HepG2 (cell line): ENCODE results near the gene LEUTX. TPM values are rescaled to one million over a fixed set of nuclear protein-coding genes. Genes with fewer than 3 reads are reported as not detected.

Experiments used
- ATAC-seq: fragments of 200-7000 bp; cut with Tn5 transposase; 3 replicates; pipeline ENCODE4 v1.9.1; 2020; ENCODE audit warnings: mild to moderate bottlenecking, moderate library complexity
- BruUV-seq: library from RNA; stranded (reverse); fragments of 400-500 nt; replicated peaks from 2 replicates; lab custom pipeline; 2021; lab: Mats Ljungman, UMichigan
- CTCF ChIA-PET: fragments of 300-600 bp; formaldehyde crosslinking; extraction: SDS; loops from one replicate; lab custom pipeline; 2021; ENCODE audit warnings: low total read pairs, inconsistent platforms, low intra/inter-chr PET ratio; lab: Yijun Ruan, JAX
- POLR2A ChIA-PET: fragments of 350-600 bp; sonication (Branson Sonifier 250); formaldehyde crosslinking; loops from one replicate; lab custom pipeline; 2020; ENCODE audit warnings: antibody characterized with exemption, inconsistent platforms; lab: Yijun Ruan, JAX
- DNase-seq: peaks from one replicate; pipeline ENCODE4 v3.0.0-alpha.2; 2015; ENCODE audit warnings: low spot score
- FAIRE-seq: peaks from 3 replicates; lab custom pipeline; 2011; peaks lifted over from hg19 to GRCh38; lab: Jason Lieb, UNC
- H2AFZ ChIP-seq: one replicate; pipeline ENCODE4 v1.6.1; 2011; ENCODE audit warnings: low read length, inconsistent platforms
- H3K27ac ChIP-seq: fragments of 300-600 bp; 3 replicates; pipeline ENCODE4 v1.8.0; 2011; ENCODE audit warnings: mixed run types, mild to moderate bottlenecking, mixed read lengths, low read length, inconsistent platforms; ENCODE audit not compliant: insufficient read depth; ENCODE audit errors: extremely low read length
- H3K27me3 ChIP-seq, 2 experiments: fragments of 200-600 bp in 1 of 2; 2 replicates in 1 of 2; 3 replicates in 1 of 2; pipeline versions ENCODE4 v1.6.0 to v1.8.0; 2011; ENCODE audit warnings: low read length in 2 of 2, mild to moderate bottlenecking in 2 of 2, moderate library complexity in 2 of 2, inconsistent platforms in 1 of 2; ENCODE audit not compliant: insufficient read depth in 2 of 2, control insufficient read depth in 1 of 2
- H3K36me3 ChIP-seq, 2 experiments: fragments of 200-600 bp in 1 of 2; replicated peaks in 1 of 2; 2 replicates in 1 of 2; 3 replicates in 1 of 2; pipeline versions ENCODE4 v1.5.1 to v1.8.0; 2011; ENCODE audit warnings: low read length in 2 of 2, inconsistent platforms in 1 of 2; ENCODE audit not compliant: insufficient read depth in 2 of 2, control insufficient read depth in 1 of 2
- H3K4me1 ChIP-seq: 2 replicates; pipeline ENCODE4 v1.5.1; 2012; ENCODE audit warnings: low read length, inconsistent platforms; ENCODE audit not compliant: insufficient read depth
- H3K4me2 ChIP-seq: 2 replicates; pipeline ENCODE4 v1.6.0; 2011; ENCODE audit warnings: low read depth, low read length, inconsistent platforms
- H3K4me3 ChIP-seq, 3 experiments: fragments of 200-600 bp in 1 of 3; sonication (generic), shearing (Covaris generic) in 1 of 3; replicated peaks in 1 of 3; 2 replicates each; pipeline ENCODE4 v1.5.1; 2011 to 2016; ENCODE audit warnings: low read length in 3 of 3, inconsistent platforms in 2 of 3, low read depth in 2 of 3, mild to moderate bottlenecking in 2 of 3, control low read depth in 1 of 3, mixed read lengths in 1 of 3; ENCODE audit not compliant: insufficient read depth in 1 of 3
- H3K79me2 ChIP-seq: one replicate; pipeline ENCODE4 v1.6.1; 2011; ENCODE audit warnings: low read length, inconsistent platforms; ENCODE audit not compliant: insufficient read depth
- H3K9ac ChIP-seq: 2 replicates; pipeline ENCODE4 v1.6.0; 2011; ENCODE audit warnings: mild to moderate bottlenecking, low read depth, low read length, inconsistent platforms; ENCODE audit not compliant: insufficient read depth
- H3K9me3 ChIP-seq: 2 replicates; pipeline ENCODE4 v1.5.1; 2012; ENCODE audit warnings: mild to moderate bottlenecking, low read length
- H4K20me1 ChIP-seq: 2 replicates; pipeline ENCODE4 v1.6.0; 2011; ENCODE audit warnings: inconsistent platforms, mild to moderate bottlenecking, low read length, moderate library complexity; ENCODE audit not compliant: insufficient read depth
- BORCS8-MEF2B ChIP-seq: sonication (generic); formaldehyde crosslinking; IDR thresholded peaks from 2 replicates; pipeline ENCODE4 v1.8.0; 2022; ENCODE audit warnings: mild to moderate bottlenecking, missing genetic modification reagents
- CEBPG ChIP-seq: IDR thresholded peaks from 2 replicates; pipeline ENCODE4 v1.6.1; 2016
- CHD2 ChIP-seq: IDR thresholded peaks from 2 replicates; pipeline ENCODE4 v1.6.1; 2011; ENCODE audit warnings: low read depth, low read length, improper control_type of control experiment
- HNF4A ChIP-seq: sonication (generic); formaldehyde crosslinking; IDR thresholded peaks from 2 replicates; pipeline ENCODE4 v1.4.0; 2020; ENCODE audit warnings: missing genetic modification reagents
- POLR2AphosphoS5 ChIP-seq: IDR thresholded peaks from 2 replicates; pipeline ENCODE4 v1.6.1; 2012; ENCODE audit warnings: low read depth, low read length
- REPIN1 ChIP-seq: sonication (generic); formaldehyde crosslinking; IDR thresholded peaks from 2 replicates; pipeline ENCODE4 v1.8.0; 2022; ENCODE audit warnings: missing genetic modification reagents, low read depth, mild to moderate bottlenecking, borderline replicate concordance
- SNRNP70 ChIP-seq: fragments of 200-400 bp; formaldehyde crosslinking; IDR thresholded peaks from 2 replicates; pipeline ENCODE4 v1.6.1; 2017; ENCODE audit warnings: mild to moderate bottlenecking, low read depth, low read length, moderate library complexity
- SRSF9 ChIP-seq: fragments of 200-400 bp; formaldehyde crosslinking; IDR thresholded peaks from 2 replicates; pipeline ENCODE4 v1.6.1; 2018; ENCODE audit warnings: borderline replicate concordance, mild to moderate bottlenecking, low read depth, low read length; ENCODE audit not compliant: insufficient read depth, poor library complexity, severe bottlenecking
- TBX2 ChIP-seq: sonication (generic); formaldehyde crosslinking; IDR thresholded peaks from 2 replicates; pipeline ENCODE4 v1.5.0; 2020; ENCODE audit warnings: missing genetic modification reagents, mild to moderate bottlenecking, borderline replicate concordance
- ZIK1 ChIP-seq: sonication (generic); formaldehyde crosslinking; IDR thresholded peaks from 2 replicates; pipeline ENCODE4 v1.5.0; 2020; ENCODE audit warnings: mild to moderate bottlenecking, low read depth, missing genetic modification reagents, borderline replicate concordance
- ZNF225 ChIP-seq: sonication (generic); formaldehyde crosslinking; IDR thresholded peaks from 2 replicates; pipeline ENCODE4 v1.4.0; 2020; ENCODE audit warnings: mild to moderate bottlenecking, missing genetic modification reagents
- ZNF44 ChIP-seq: sonication (generic); formaldehyde crosslinking; IDR thresholded peaks from 2 replicates; pipeline ENCODE4 v1.5.1; 2020; ENCODE audit warnings: mild to moderate bottlenecking, missing genetic modification reagents
- ZNF878 ChIP-seq: sonication (generic); formaldehyde crosslinking; IDR thresholded peaks from 2 replicates; pipeline ENCODE4 v1.8.1; 2023; ENCODE audit warnings: mild to moderate bottlenecking, missing genetic modification reagents, moderate library complexity
- ZNF879 ChIP-seq: sonication (generic); formaldehyde crosslinking; IDR thresholded peaks from 2 replicates; pipeline ENCODE4 v1.8.1; 2023; ENCODE audit warnings: missing genetic modification reagents
- ZNF883 ChIP-seq: sonication (generic); formaldehyde crosslinking; IDR thresholded peaks from 2 replicates; pipeline ENCODE4 v1.5.1; 2020; ENCODE audit warnings: mild to moderate bottlenecking, missing genetic modification reagents; ENCODE audit errors: not compliant biosample characterization
- WGBS: methylation state at CpG from one replicate; pipeline ENCODE4 v1.1.6; 2017; ENCODE audit warnings: low lambda C conversion rate; 5-methylcytosine and 5-hydroxymethylcytosine counted together
- in situ Hi-C: cut with HindIII; loops from 2 replicates; pipeline ENCODE4 v1.10.0; 2017; ENCODE audit warnings: low pct_unique_long_range_greater_than_20kb; ENCODE audit not compliant: extremely low pct_ligation_motif_present
- intact Hi-C: fragments of 100-400 bp; cut with micrococcal nuclease; formaldehyde crosslinking; loops from one replicate; pipeline ENCODE4 v1.10.0; 2022; ENCODE audit not compliant: unreplicated experiment
- polyA plus RNA-seq, 8 experiments: library from polyadenylated mRNA; depleted of rRNA in 3 of 8; stranded (reverse) in 7 of 8; unstranded in 1 of 8; fragments of >200 nt; fragmentation: Illumina TruSeq in 4 of 8; extraction: Trizol in 4 of 8; gene quantifications; 2 replicates each; pipeline versions ENCODE4 v1.2.1 to v1.2.3, GENCODE V29; 2011 to 2016; ENCODE audit warnings: low read depth in 4 of 8, missing spikeins in 1 of 8, mixed read lengths in 1 of 8; ENCODE audit not compliant: insufficient read depth in 1 of 8
- total RNA-seq, 5 experiments: library from RNA; depleted of rRNA; stranded (reverse); fragments of >200 nt; fragmentation: Illumina TruSeq; extraction: Trizol; gene quantifications; 2 replicates each; pipeline ENCODE4 v1.2.3, GENCODE V29; 2016; ENCODE audit warnings: low read depth in 1 of 5
- TF ChIP-seq, protein P1 (sequence below): sonication (generic); formaldehyde crosslinking; IDR thresholded peaks from 2 replicates; pipeline ENCODE4 v1.9.0; 2022; ENCODE audit warnings: missing genetic modification reagents, mild to moderate bottlenecking, borderline replicate concordance
- TF ChIP-seq, protein P2 (sequence below): sonication (generic); formaldehyde crosslinking; IDR thresholded peaks from 2 replicates; pipeline ENCODE4 v1.8.1; 2023; ENCODE audit warnings: mild to moderate bottlenecking, missing genetic modification reagents
- TF ChIP-seq, protein P3 (sequence below): sonication (generic); formaldehyde crosslinking; IDR thresholded peaks from 2 replicates; pipeline ENCODE4 v1.4.0; 2020; ENCODE audit warnings: missing genetic modification reagents

The LEUTX gene
- total and polyA plus RNA-seq, 2 of the 13 experiments (the other 11 are each of a cell fraction or from before 2014, with no cell fraction given), result not detected

DNA sequence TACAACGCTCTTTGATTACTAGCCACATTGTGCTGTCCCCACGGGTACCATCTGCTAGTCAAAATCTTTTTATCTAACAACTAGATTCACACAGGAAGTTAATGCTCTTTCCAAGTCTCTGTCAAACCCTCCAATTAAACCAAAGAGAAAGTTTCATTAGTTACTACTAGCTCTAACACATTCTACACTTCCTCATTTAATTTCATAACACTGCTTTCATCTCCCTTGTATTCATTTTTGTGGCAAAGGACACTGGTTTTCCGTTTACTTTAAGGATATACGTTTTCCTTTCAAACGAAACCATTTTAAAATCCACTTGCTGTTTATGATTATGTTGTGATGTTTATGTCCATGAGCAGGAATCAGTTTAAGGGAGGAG, 50.0 kb downstream of the LEUTX start:
- Histone ChIP-seq H3K9ac (no peak overlapping the region), H3K27me3 (no peaks in the 10 kb centered on the region), H3K4me2 (no peak overlapping the region), H3K79me2 (no peaks in the 10 kb centered on the region), H3K4me3 (no peak overlapping the region), H3K9me3 (no peaks in the 10 kb centered on the region), H3K27ac (no peak overlapping the region), H3K4me1 (peaks cover 14% of the 10 kb centered on the region), H4K20me1 (no peaks in the 10 kb centered on the region), H3K36me3 (peaks cover 16 to 35% of the 10 kb centered on the region in 2 experiments; a peak in 4 of 5 replicates), H2AFZ (no peak overlapping the region)
- DNase-seq (no peak), ATAC-seq (no peak), FAIRE-seq (no peak)
- WGBS, result 94% methylated on average over 5 of the region's 5 CpGs
- no TSS peak for BruUV-seq
- POLR2A ChIA-PET, result no interaction called here
- intact Hi-C loops, result no loop called here
- no peak for TF ChIP-seq TBX2
- TF ChIP-seq ZNF883 (CRISPR knock-in tag), result no peak
- no peak for TF ChIP-seq HNF4A (CRISPR knock-in tag)
- TF ChIP-seq, protein P1, sequence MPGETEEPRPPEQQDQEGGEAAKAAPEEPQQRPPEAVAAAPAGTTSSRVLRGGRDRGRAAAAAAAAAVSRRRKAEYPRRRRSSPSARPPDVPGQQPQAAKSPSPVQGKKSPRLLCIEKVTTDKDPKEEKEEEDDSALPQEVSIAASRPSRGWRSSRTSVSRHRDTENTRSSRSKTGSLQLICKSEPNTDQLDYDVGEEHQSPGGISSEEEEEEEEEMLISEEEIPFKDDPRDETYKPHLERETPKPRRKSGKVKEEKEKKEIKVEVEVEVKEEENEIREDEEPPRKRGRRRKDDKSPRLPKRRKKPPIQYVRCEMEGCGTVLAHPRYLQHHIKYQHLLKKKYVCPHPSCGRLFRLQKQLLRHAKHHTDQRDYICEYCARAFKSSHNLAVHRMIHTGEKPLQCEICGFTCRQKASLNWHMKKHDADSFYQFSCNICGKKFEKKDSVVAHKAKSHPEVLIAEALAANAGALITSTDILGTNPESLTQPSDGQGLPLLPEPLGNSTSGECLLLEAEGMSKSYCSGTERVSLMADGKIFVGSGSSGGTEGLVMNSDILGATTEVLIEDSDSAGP, result no peak
- no peak for TF ChIP-seq SRSF9
- TF ChIP-seq ZNF44 (CRISPR knock-in tag), result no peak
- TF ChIP-seq, protein P2, sequence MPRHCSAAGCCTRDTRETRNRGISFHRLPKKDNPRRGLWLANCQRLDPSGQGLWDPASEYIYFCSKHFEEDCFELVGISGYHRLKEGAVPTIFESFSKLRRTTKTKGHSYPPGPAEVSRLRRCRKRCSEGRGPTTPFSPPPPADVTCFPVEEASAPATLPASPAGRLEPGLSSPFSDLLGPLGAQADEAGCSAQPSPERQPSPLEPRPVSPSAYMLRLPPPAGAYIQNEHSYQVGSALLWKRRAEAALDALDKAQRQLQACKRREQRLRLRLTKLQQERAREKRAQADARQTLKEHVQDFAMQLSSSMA (CRISPR knock-in tag), result no peak
- no peak for TF ChIP-seq CEBPG (CRISPR knock-in tag)
- no peak for TF ChIP-seq POLR2AphosphoS5
- TF ChIP-seq BORCS8-MEF2B (CRISPR knock-in tag), result no peak
- no peak for TF ChIP-seq REPIN1 (CRISPR knock-in tag)
- TF ChIP-seq ZNF225 (CRISPR knock-in tag), result no peak
- no peak for TF ChIP-seq SNRNP70
- no peak for TF ChIP-seq ZNF879 (CRISPR knock-in tag)
- TF ChIP-seq CHD2, result no peak
- no peak for TF ChIP-seq ZIK1
- no peak for TF ChIP-seq ZNF878 (CRISPR knock-in tag)
- TF ChIP-seq, protein P3, sequence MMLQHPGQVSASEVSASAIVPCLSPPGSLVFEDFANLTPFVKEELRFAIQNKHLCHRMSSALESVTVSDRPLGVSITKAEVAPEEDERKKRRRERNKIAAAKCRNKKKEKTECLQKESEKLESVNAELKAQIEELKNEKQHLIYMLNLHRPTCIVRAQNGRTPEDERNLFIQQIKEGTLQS (CRISPR knock-in tag), result no peak
- CTCF ChIA-PET, result no interaction called here
- in situ Hi-C loops, result no loop called here
